Activated CD8-positive, alpha-beta memory T cell treated with anti-CD3 and anti-CD28 coated beads, Interleukin-2, amount 10 ng/mL, durations not matched to agents 7 days and 5 days (primary cell): ENCODE results near the gene TRAF2. TPM values are rescaled to one million over a fixed set of nuclear protein-coding genes. Genes with fewer than 3 reads are reported as not detected.

Source experiments
- ATAC-seq: fragments of 150-1000 bp; cut with Tn5 transposase; one replicate; pipeline ENCODE4 v1.10.0; 2021; ENCODE audit warnings: moderate library complexity
- CTCF ChIA-PET: fragments of 350-600 bp; sonication (Branson Sonifier 250); formaldehyde crosslinking; loops from one replicate; lab custom pipeline; 2021; ENCODE audit warnings: antibody characterized with exemption; lab: Charles Lee
- DNase-seq: peaks from one replicate; pipeline ENCODE4 v3.0.0-alpha.2; 2020
- H3K27ac Mint-ChIP-seq: one replicate; pipeline ENCODE4 v1.8.0; 2021; ENCODE audit warnings: mild to moderate bottlenecking, mixed read lengths
- H3K27me3 Mint-ChIP-seq: one replicate; pipeline ENCODE4 v1.8.0; 2021; ENCODE audit warnings: mixed read lengths
- H3K36me3 Mint-ChIP-seq: one replicate; pipeline ENCODE4 v1.8.0; 2021; ENCODE audit warnings: mild to moderate bottlenecking, mixed read lengths
- H3K4me1 Mint-ChIP-seq: one replicate; pipeline ENCODE4 v1.8.0; 2021; ENCODE audit warnings: mixed read lengths
- H3K4me3 Mint-ChIP-seq: one replicate; pipeline ENCODE4 v1.8.0; 2021; ENCODE audit warnings: mild to moderate bottlenecking, moderate library complexity, mixed read lengths
- H3K9me3 Mint-ChIP-seq: one replicate; pipeline ENCODE4 v1.8.0; 2022; ENCODE audit warnings: low read depth, mixed read lengths
- total RNA-seq, 2 experiments: library from RNA; stranded (reverse); gene quantifications; one replicate each; pipeline ENCODE4 v1.2.3, GENCODE V29; 2021

TRAF2 gene
- total RNA-seq, 2 experiments from 2014 or later = 58.4 to 67.6 TPM

GRCh38 chr9:136952876-136953770 lies 66.8 kb downstream of the TRAF2 start:
- H3K27ac Mint-ChIP-seq = no peak overlapping the region
- ATAC-seq (no peak), DNase-seq (no peak)
- CTCF ChIA-PET = interaction anchor here (0.7 to 1.6 kb wide), 3 partner anchors 8 to 82 kb away, joined by 3 to 5 read pairs (median 4); partner anchors contain the start of genes C8G and FBXW5
- peaks cover 4% of the 10 kb centered on the region for H3K4me1 Mint-ChIP-seq
- H3K4me3 Mint-ChIP-seq = no peak overlapping the region
- peaks cover 2% of the 10 kb centered on the region for H3K36me3 Mint-ChIP-seq
- H3K9me3 Mint-ChIP-seq = peaks cover 6% of the 10 kb centered on the region
- no peaks in the 10 kb centered on the region for H3K27me3 Mint-ChIP-seq

DNA sequence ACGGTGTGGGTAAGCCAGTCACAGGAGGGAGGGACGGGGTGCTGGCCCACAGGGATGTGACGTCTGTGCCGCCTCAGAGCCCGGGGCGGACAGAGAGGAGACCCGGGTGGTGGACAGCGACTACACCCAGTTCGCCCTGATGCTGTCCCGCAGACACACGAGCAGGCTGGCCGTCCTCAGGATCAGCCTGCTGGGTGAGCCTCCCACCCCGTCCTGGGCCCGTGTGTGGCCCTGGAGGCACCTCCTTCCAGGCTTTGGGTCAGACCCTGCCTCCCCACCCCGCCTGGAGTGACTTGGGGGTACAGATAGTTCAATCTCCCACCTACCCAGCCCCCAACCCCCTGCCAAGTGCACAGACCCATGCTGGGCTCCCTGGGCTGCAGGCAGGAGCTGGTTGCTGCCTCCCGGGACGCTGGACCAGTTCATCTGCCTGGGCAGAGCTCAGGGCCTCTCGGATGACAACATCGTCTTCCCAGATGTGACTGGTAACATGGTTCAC lies 67.5 kb downstream of the TRAF2 start:
- Mint-ChIP-seq H3K27ac (no peak overlapping the region), H3K27me3 (no peaks in the 10 kb centered on the region), H3K4me3 (no peak overlapping the region), H3K9me3 (peaks cover 6% of the 10 kb centered on the region), H3K36me3 (peaks cover 2% of the 10 kb centered on the region), H3K4me1 (peaks cover 2% of the 10 kb centered on the region)
- CTCF ChIA-PET = interaction anchor here (1.1 to 1.6 kb wide), 2 partner anchors 9 to 81 kb away, joined by 4 to 5 read pairs; partner anchors contain the start of genes C8G and FBXW5
- no peak for ATAC-seq
- DNase-seq = no peak

GRCh38 chr9:136954270-136955083 lies 68.2 kb downstream of the TRAF2 start:
- no peak overlapping the region for H3K27ac Mint-ChIP-seq
- CTCF ChIA-PET = interaction anchor here (0.6 to 1.6 kb wide), 4 partner anchors 9 to 168 kb away, joined by 3 to 5 read pairs (median 4); partner anchors contain the start of genes C8G and FBXW5
- DNase-seq (no peak), ATAC-seq (no peak)
- H3K4me3 Mint-ChIP-seq = no peak overlapping the region
- peaks cover 2% of the 10 kb centered on the region for H3K36me3 Mint-ChIP-seq
- peaks cover 2% of the 10 kb centered on the region for H3K4me1 Mint-ChIP-seq
- H3K9me3 Mint-ChIP-seq = peaks cover 6% of the 10 kb centered on the region
- no peaks in the 10 kb centered on the region for H3K27me3 Mint-ChIP-seq

GRCh38 chr9:136955202-136955942 lies 69.1 kb downstream of the TRAF2 start:
- Mint-ChIP-seq H3K9me3 (peaks cover 6% of the 10 kb centered on the region), H3K36me3 (peaks cover 2% of the 10 kb centered on the region), H3K4me1 (peaks cover 5% of the 10 kb centered on the region), H3K27me3 (no peaks in the 10 kb centered on the region), H3K4me3 (no peak overlapping the region), H3K27ac (no peak overlapping the region)
- ATAC-seq (no peak), DNase-seq (no peak)
- CTCF ChIA-PET = interaction anchor here (0.6 to 1.1 kb wide), 2 partner anchors 9 to 167 kb away, joined by 3 to 4 read pairs; no protein-coding TSS in a partner anchor

- ATAC-seq (no peak), DNase-seq (no peak)
- CTCF ChIA-PET = interaction anchor here (1.1 kb wide), 1 partner anchor 10 kb away, joined by 3 read pairs; no protein-coding TSS in a partner anchor
- Mint-ChIP-seq H3K36me3 (peaks cover 2% of the 10 kb centered on the region), H3K4me1 (peaks cover 10% of the 10 kb centered on the region), H3K27me3 (no peaks in the 10 kb centered on the region), H3K4me3 (no peak overlapping the region), H3K27ac (no peak overlapping the region), H3K9me3 (peaks cover 6% of the 10 kb centered on the region)
Observed at GRCh38 chr9:136955943-136956335, 69.6 kb downstream of the TRAF2 start.

- peaks cover 6% of the 10 kb centered on the region for H3K9me3 Mint-ChIP-seq
- peaks cover 2% of the 10 kb centered on the region for H3K36me3 Mint-ChIP-seq
- H3K4me3 Mint-ChIP-seq = no peak overlapping the region
- peaks cover 11% of the 10 kb centered on the region for H3K4me1 Mint-ChIP-seq
- DNase-seq (no peak), ATAC-seq (no peak)
- H3K27me3 Mint-ChIP-seq = no peaks in the 10 kb centered on the region
- H3K27ac Mint-ChIP-seq = no peak overlapping the region
- CTCF ChIA-PET = interaction anchor here (0.6 kb wide), 1 partner anchor 179 kb away, joined by 3 read pairs; no protein-coding TSS in a partner anchor
Observed at GRCh38 chr9:136956604-136957003, 70.3 kb downstream of the TRAF2 start.

GRCh38 chr9:136957461-136957860 lies 71.1 kb downstream of the TRAF2 start:
- ATAC-seq (no peak), DNase-seq (no peak)
- CTCF ChIA-PET = no interaction called here
- no peak overlapping the region for H3K27ac Mint-ChIP-seq
- peaks cover 15% of the 10 kb centered on the region for H3K4me1 Mint-ChIP-seq
- H3K9me3 Mint-ChIP-seq = peaks cover 6% of the 10 kb centered on the region
- peaks cover 2% of the 10 kb centered on the region for H3K36me3 Mint-ChIP-seq
- no peaks in the 10 kb centered on the region for H3K27me3 Mint-ChIP-seq
- no peak overlapping the region for H3K4me3 Mint-ChIP-seq

DNA sequence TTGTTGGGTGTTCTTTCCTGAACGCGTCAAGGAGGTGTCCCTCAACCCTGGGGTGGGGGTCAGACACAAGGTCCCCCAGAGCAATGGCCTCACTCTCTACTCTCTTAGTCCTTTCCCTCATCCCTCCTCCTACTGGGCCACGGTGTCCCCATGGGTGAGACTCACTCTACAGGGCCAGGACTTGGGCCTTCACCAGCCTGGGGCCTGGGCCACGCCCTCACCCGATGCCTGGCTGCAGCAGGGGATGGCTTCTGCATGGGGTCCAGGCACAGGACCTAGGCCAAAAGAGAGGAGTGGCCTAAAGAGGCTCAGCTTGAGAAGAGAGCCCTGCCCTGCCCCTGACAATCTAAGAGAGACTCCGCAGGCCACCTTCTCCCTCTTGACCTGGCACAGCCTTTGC lies 71.6 kb downstream of the TRAF2 start:
- CTCF ChIA-PET = interaction anchor here (1.1 to 3.1 kb wide), 2 partner anchors 10 to 18 kb away, joined by 5 to 16 read pairs; no protein-coding TSS in a partner anchor
- no peak for DNase-seq
- no peaks in the 10 kb centered on the region for H3K27me3 Mint-ChIP-seq
- H3K27ac Mint-ChIP-seq = no peak overlapping the region
- H3K9me3 Mint-ChIP-seq = peaks cover 6% of the 10 kb centered on the region
- H3K4me1 Mint-ChIP-seq = peaks cover 19% of the 10 kb centered on the region
- no peak overlapping the region for H3K4me3 Mint-ChIP-seq
- peaks cover 2% of the 10 kb centered on the region for H3K36me3 Mint-ChIP-seq
- no peak for ATAC-seq

DNA sequence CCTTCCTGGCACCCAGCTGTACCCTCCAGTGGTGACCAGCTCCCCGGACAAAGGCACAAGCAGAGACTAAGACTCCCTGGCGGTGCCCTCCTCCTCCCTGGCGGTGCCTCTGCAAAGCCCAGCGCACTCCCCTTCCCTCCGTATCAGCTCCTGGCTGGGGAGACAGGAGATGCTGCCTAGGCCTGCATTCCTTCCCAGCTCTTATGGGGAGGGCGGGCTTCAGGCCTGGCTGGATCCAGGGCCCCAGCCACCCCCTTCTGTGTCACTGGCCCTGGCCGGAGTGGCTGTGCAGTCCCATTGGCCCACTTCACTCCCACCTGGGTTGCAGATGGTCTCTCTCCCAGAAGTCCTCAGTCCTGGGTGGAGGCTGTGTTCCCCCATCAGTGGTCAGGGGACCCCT lies 72.2 kb downstream of the TRAF2 start:
- no peak overlapping the region for H3K27ac Mint-ChIP-seq
- peaks cover 2% of the 10 kb centered on the region for H3K36me3 Mint-ChIP-seq
- CTCF ChIA-PET = interaction anchor here (1.1 to 3.1 kb wide), 2 partner anchors 10 to 18 kb away, joined by 5 to 16 read pairs; no protein-coding TSS in a partner anchor

GRCh38 chr9:136958898-136959850 lies 72.9 kb downstream of the TRAF2 start:
- Mint-ChIP-seq H3K4me3 (no peak overlapping the region), H3K27ac (no peak overlapping the region), H3K36me3 (peaks cover 2% of the 10 kb centered on the region), H3K4me1 (peaks cover 23% of the 10 kb centered on the region), H3K27me3 (no peaks in the 10 kb centered on the region), H3K9me3 (peaks cover 6% of the 10 kb centered on the region)
- CTCF ChIA-PET = interaction anchor here (0.8 to 3.1 kb wide), 6 partner anchors 11 to 76 kb away, joined by 3 to 16 read pairs (median 5); partner anchors contain the start of gene PAXX
- no peak for ATAC-seq
- no peak for DNase-seq

More for the DNA sequence above, 72.2 kb downstream of the TRAF2 start:
- no peak for ATAC-seq
- no peaks in the 10 kb centered on the region for H3K27me3 Mint-ChIP-seq
- DNase-seq = no peak
- H3K9me3 Mint-ChIP-seq = peaks cover 6% of the 10 kb centered on the region
- no peak overlapping the region for H3K4me3 Mint-ChIP-seq
- H3K4me1 Mint-ChIP-seq = peaks cover 23% of the 10 kb centered on the region

GRCh38 chr9:136960212-136960937 lies 74.1 kb downstream of the TRAF2 start:
- no peaks in the 10 kb centered on the region for H3K27me3 Mint-ChIP-seq
- DNase-seq (peak; percentile 70), ATAC-seq (no peak)
- peak overlapping the region; percentile 84 for H3K27ac Mint-ChIP-seq
- peaks cover 2% of the 10 kb centered on the region for H3K36me3 Mint-ChIP-seq
- H3K4me1 Mint-ChIP-seq = peaks cover 35% of the 10 kb centered on the region
- H3K4me3 Mint-ChIP-seq = no peak overlapping the region
- H3K9me3 Mint-ChIP-seq = peaks cover 6% of the 10 kb centered on the region
- CTCF ChIA-PET = interaction anchor here (0.8 to 3.1 kb wide), 6 partner anchors 12 to 75 kb away, joined by 3 to 16 read pairs (median 8); partner anchors contain the start of gene PAXX
